H1 (cell line): Measurements from ENCODE around the gene YIF1A. TPM values are rescaled to one million over a fixed set of nuclear protein-coding genes. Genes with fewer than 3 reads are reported as not detected.

Source experiments
- CTCF ChIA-PET: fragments of 300-600 bp; sonication (Branson Sonifier 250); formaldehyde crosslinking; loops from one replicate; lab custom pipeline; 2021; ENCODE audit not compliant: partially characterized antibody; lab: Charles Lee
- POLR2A ChIA-PET: fragments of 300-600 bp; sonication (Branson Sonifier 250); formaldehyde crosslinking; loops from one replicate; lab custom pipeline; 2021; ENCODE audit warnings: inconsistent platforms; ENCODE audit not compliant: partially characterized antibody; lab: Charles Lee
- DNase-seq, 2 experiments: peaks; one replicate each; pipeline versions ENCODE4 v3.0.0 to v3.0.0-alpha.2; 2010 to 2022; ENCODE audit warnings: low spot score in 2 of 2, low read depth in 1 of 2, mixed read lengths in 1 of 2
- FAIRE-seq: peaks from 2 replicates; lab custom pipeline; 2011; peaks lifted over from hg19 to GRCh38; lab: Jason Lieb, UNC
- H2AFZ ChIP-seq: 2 replicates; pipeline ENCODE4 v1.8.1; 2012; ENCODE audit warnings: low read length, inconsistent platforms
- H2AK5ac ChIP-seq: 2 replicates; pipeline ENCODE4 v1.6.1; 2013; ENCODE audit warnings: low read depth, low read length
- H2BK120ac ChIP-seq: replicated peaks from 2 replicates; pipeline ENCODE3; 2013; ENCODE audit warnings: low read depth, low read length, inconsistent platforms
- H2BK12ac ChIP-seq: 2 replicates; pipeline ENCODE4 v1.6.1; 2013; ENCODE audit warnings: low read depth, low read length
- H2BK15ac ChIP-seq: 2 replicates; pipeline ENCODE4 v1.6.1; 2013; ENCODE audit warnings: low read length
- H2BK20ac ChIP-seq: 2 replicates; pipeline ENCODE4 v1.6.1; 2013; ENCODE audit warnings: low read length
- H2BK5ac ChIP-seq: 2 replicates; pipeline ENCODE4 v1.6.1; 2013; ENCODE audit warnings: low read depth, low read length
- H3K14ac ChIP-seq: 2 replicates; pipeline ENCODE4 v1.6.1; 2013; ENCODE audit warnings: inconsistent platforms; ENCODE audit not compliant: insufficient read length
- H3K18ac ChIP-seq: 2 replicates; pipeline ENCODE4 v1.6.1; 2013; ENCODE audit warnings: low read length; ENCODE audit errors: extremely low read depth
- H3K23ac ChIP-seq: 2 replicates; pipeline ENCODE4 v1.6.1; 2013; ENCODE audit warnings: inconsistent platforms; ENCODE audit not compliant: insufficient read length
- H3K23me2 ChIP-seq: 2 replicates; pipeline ENCODE4 v1.6.1; 2013; ENCODE audit warnings: low read depth, low read length
- H3K27ac ChIP-seq: 2 replicates; pipeline ENCODE4 v1.6.1; 2011; ENCODE audit warnings: low read depth, low read length, inconsistent platforms
- H3K27me3 ChIP-seq, 4 experiments: replicated peaks in 1 of 4; 1 replicate in 1 of 4; 2 replicates in 3 of 4; pipeline versions ENCODE4 v1.6.1 to v1.8.1; 2011 to 2013; ENCODE audit warnings: low read length in 3 of 4, mild to moderate bottlenecking in 3 of 4, inconsistent platforms in 2 of 4, mixed read lengths in 2 of 4, moderate library complexity in 1 of 4; ENCODE audit not compliant: control insufficient read depth in 3 of 4, insufficient read depth in 3 of 4; ENCODE audit errors: extremely low read depth in 1 of 4
- H3K36me3 ChIP-seq, 4 experiments: 2 replicates each; pipeline versions ENCODE4 v1.6.1 to v1.8.1; 2011 to 2013; ENCODE audit warnings: mild to moderate bottlenecking in 4 of 4, low read length in 3 of 4, moderate library complexity in 2 of 4, control low read depth in 1 of 4, inconsistent platforms in 1 of 4; ENCODE audit not compliant: insufficient read depth in 4 of 4, control insufficient read depth in 2 of 4
- H3K4ac ChIP-seq: replicated peaks from 2 replicates; pipeline ENCODE3; 2013; ENCODE audit warnings: low read length, low read depth, mixed read lengths, inconsistent platforms; ENCODE audit not compliant: insufficient read length
- H3K4me1 ChIP-seq, 4 experiments: replicated peaks in 1 of 4; 1 replicate in 1 of 4; 2 replicates in 3 of 4; pipeline versions ENCODE4 v1.6.1 to v1.8.1; 2011 to 2013; ENCODE audit warnings: low read length in 3 of 4, inconsistent platforms in 2 of 4, mixed read lengths in 1 of 4; ENCODE audit not compliant: insufficient read depth in 4 of 4, control insufficient read depth in 3 of 4
- H3K4me2 ChIP-seq, 2 experiments: 2 replicates each; pipeline versions ENCODE4 v1.6.1 to v1.8.1; 2011 to 2013; ENCODE audit warnings: low read depth in 2 of 2, low read length in 2 of 2, control low read depth in 1 of 2, inconsistent platforms in 1 of 2, mild to moderate bottlenecking in 1 of 2; ENCODE audit not compliant: insufficient read depth in 1 of 2
- H3K4me3 ChIP-seq, 4 experiments: fragments of 200-600, 300-600 bp in 1 of 4; sonication (generic), shearing (Covaris generic), sonication (Bioruptor Twin) in 1 of 4; 2 replicates each; pipeline versions ENCODE4 v1.5.1 to v1.8.1; 2011 to 2016; ENCODE audit warnings: low read length in 4 of 4, low read depth in 3 of 4, control low read depth in 2 of 4, inconsistent platforms in 2 of 4, mild to moderate bottlenecking in 2 of 4, mixed read lengths in 1 of 4, moderate library complexity in 1 of 4; ENCODE audit not compliant: insufficient read depth in 2 of 4; ENCODE audit errors: extremely low read depth in 1 of 4
- H3K56ac ChIP-seq: replicated peaks from 2 replicates; pipeline ENCODE3; 2013; ENCODE audit warnings: low read depth, mild to moderate bottlenecking, mixed read lengths, low read length, inconsistent platforms; ENCODE audit not compliant: insufficient read length
- H3K79me1 ChIP-seq: 2 replicates; pipeline ENCODE4 v1.6.1; 2013; ENCODE audit warnings: low read depth, low read length, control low read depth
- H3K79me2 ChIP-seq, 2 experiments: 2 replicates each; pipeline versions ENCODE4 v1.6.1 to v1.8.1; 2012 to 2013; ENCODE audit warnings: low read length in 2 of 2, mild to moderate bottlenecking in 2 of 2, inconsistent platforms in 1 of 2; ENCODE audit not compliant: insufficient read depth in 2 of 2, control insufficient read depth in 1 of 2
- H3K9ac ChIP-seq, 4 experiments: replicated peaks in 1 of 4; 1 replicate in 1 of 4; 2 replicates in 3 of 4; pipeline versions ENCODE4 v1.6.1 to v1.8.1; 2011 to 2013; ENCODE audit warnings: low read depth in 3 of 4, low read length in 3 of 4, control low read depth in 2 of 4, mild to moderate bottlenecking in 2 of 4, moderate library complexity in 2 of 4, inconsistent platforms in 1 of 4; ENCODE audit errors: extremely low read depth in 1 of 4
- H3K9me3 ChIP-seq, 2 experiments: 2 replicates each; pipeline versions ENCODE4 v1.6.1 to v1.8.1; 2012 to 2013; ENCODE audit warnings: mild to moderate bottlenecking in 2 of 2, moderate library complexity in 2 of 2, control low read depth in 1 of 2, inconsistent platforms in 1 of 2, low read depth in 1 of 2, low read length in 1 of 2, mixed read lengths in 1 of 2; ENCODE audit not compliant: insufficient read depth in 2 of 2
- H4K20me1 ChIP-seq, 2 experiments: replicated peaks in 1 of 2; 2 replicates each; pipeline versions ENCODE3 to v1.8.1; 2011 to 2013; ENCODE audit warnings: inconsistent platforms in 2 of 2, low read length in 2 of 2, mild to moderate bottlenecking in 1 of 2; ENCODE audit not compliant: insufficient read depth in 2 of 2, control insufficient read depth in 1 of 2
- H4K5ac ChIP-seq: 2 replicates; pipeline ENCODE4 v1.6.1; 2013; ENCODE audit warnings: low read length, low read depth, mixed read lengths, inconsistent platforms; ENCODE audit not compliant: insufficient read length
- H4K8ac ChIP-seq: 2 replicates; pipeline ENCODE4 v1.8.0; 2013; ENCODE audit warnings: mild to moderate bottlenecking, moderate library complexity, low read length, inconsistent platforms; ENCODE audit not compliant: insufficient read depth; ENCODE audit errors: extremely low read depth
- H4K91ac ChIP-seq: replicated peaks from 2 replicates; pipeline ENCODE3; 2013; ENCODE audit warnings: low read length, mixed read lengths, inconsistent platforms; ENCODE audit not compliant: insufficient read length
- BRCA1 ChIP-seq: IDR thresholded peaks from 2 replicates; pipeline ENCODE4 v1.6.1; 2012; ENCODE audit warnings: low read depth, low read length, improper control_type of control experiment
- CHD2 ChIP-seq: IDR thresholded peaks from 2 replicates; pipeline ENCODE4 v1.6.1; 2012; ENCODE audit warnings: low read length, improper control_type of control experiment
- EGR1 ChIP-seq: IDR thresholded peaks from 2 replicates; pipeline ENCODE4 v1.6.1; 2011; ENCODE audit warnings: low read depth, low read length, borderline replicate concordance
- EP300 ChIP-seq, 2 experiments: IDR thresholded peaks; 1 replicate in 1 of 2; 2 replicates in 1 of 2; pipeline ENCODE4 v1.6.1; 2011 to 2012; ENCODE audit warnings: low read depth in 2 of 2, low read length in 2 of 2, mild to moderate bottlenecking in 2 of 2, borderline replicate concordance in 1 of 2, inconsistent platforms in 1 of 2, moderate library complexity in 1 of 2
- JUN ChIP-seq: IDR thresholded peaks from 2 replicates; pipeline ENCODE4 v1.6.1; 2011; ENCODE audit warnings: low read depth, mild to moderate bottlenecking, improper control_type of control experiment, low read length
- SIN3A ChIP-seq, 2 experiments: IDR thresholded peaks in 1 of 2; conservative IDR thresholded peaks in 1 of 2; 2 replicates each; pipeline ENCODE4 v1.6.1; 2011 to 2012; ENCODE audit warnings: low read length in 2 of 2, improper control_type of control experiment in 1 of 2, low read depth in 1 of 2, mild to moderate bottlenecking in 1 of 2
- SP4 ChIP-seq: IDR thresholded peaks from 2 replicates; pipeline ENCODE4 v1.6.1; 2012; ENCODE audit warnings: low read length, inconsistent platforms
- WGBS, 2 experiments: shearing (Covaris generic) in 1 of 2; methylation state at CpG; one replicate each; pipeline versions ENCODE4 v1.1.6 to v1.1.7; 2013 to 2015; ENCODE audit warnings: low lambda C conversion rate in 2 of 2, mixed read lengths in 2 of 2, inconsistent platforms in 1 of 2, low coverage in 1 of 2, missing lambda C conversion rate in 1 of 2; ENCODE audit not compliant: insufficient replicate concordance in 2 of 2, insufficient coverage in 1 of 2, insufficient read length in 1 of 2; ENCODE audit errors: extremely low coverage in 1 of 2, missing lambda C conversion rate in 1 of 2; 5-methylcytosine and 5-hydroxymethylcytosine counted together
- polyA plus RNA-seq, 7 experiments: library from polyadenylated mRNA; depleted of rRNA in 3 of 7; stranded (reverse) in 5 of 7; unstranded in 2 of 7; fragments of >200 nt in 5 of 7; fragments of 200-250 nt in 2 of 7; gene quantifications; 1 replicate in 5 of 7; 2 replicates in 1 of 7; 4 replicates in 1 of 7; pipeline versions ENCODE4 v1.2.1 to v1.2.3, GENCODE V29; 2011 to 2013; ENCODE audit warnings: missing spikeins in 2 of 7, mixed read lengths in 2 of 7
- total RNA-seq: library from RNA; stranded (reverse); fragmentation: NEBNext Ultra II Directional; extraction: Animal tissue kit (Norgen Biotek cat#: 25700); gene quantifications from 2 replicates; pipeline ENCODE4 v1.2.1, GENCODE V29; 2021

Gene YIF1A
- total and polyA plus RNA-seq, 2 of the 8 experiments (the other 6 are each of a cell fraction or from before 2014, with no cell fraction given): 70.1 to 178 TPM

DNA sequence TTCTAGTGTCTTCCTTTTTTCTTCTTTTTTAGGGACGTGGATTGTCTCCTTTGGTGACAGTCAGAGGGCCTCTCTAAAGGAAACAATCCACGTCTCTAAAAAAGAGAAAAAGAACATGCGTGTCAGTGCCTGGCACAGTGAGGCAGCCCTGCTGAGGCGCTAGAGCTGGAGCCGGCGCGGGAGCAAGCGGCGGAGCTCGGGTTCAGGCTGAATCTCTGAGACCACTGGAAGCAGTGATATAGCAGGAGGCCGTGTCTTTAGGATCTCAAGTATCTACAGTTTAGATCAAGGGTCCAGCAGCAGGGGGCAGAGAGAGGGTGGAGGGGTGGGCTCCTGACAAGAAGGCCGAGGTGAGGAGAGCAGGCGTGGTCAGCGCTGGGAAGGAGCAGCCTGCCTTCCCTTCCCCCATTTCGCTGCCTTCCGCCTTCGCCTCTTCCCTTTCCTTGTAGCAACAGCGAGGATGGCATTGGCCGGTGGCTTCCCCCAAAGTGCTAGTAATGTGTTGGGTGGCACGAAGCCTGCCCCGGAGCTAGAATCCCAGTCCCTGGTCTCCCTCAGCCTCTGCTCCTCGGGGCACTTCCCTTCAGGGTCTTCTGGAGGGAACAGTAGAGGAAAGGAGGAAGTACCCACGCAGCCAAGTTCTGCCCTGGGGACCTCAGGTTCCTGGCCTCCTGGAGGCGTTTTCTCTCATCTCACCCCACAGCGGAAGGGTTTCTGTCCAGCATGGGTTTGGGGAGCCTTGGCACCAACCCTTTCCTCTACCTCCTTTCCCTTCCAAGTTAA is 48.8 kb downstream of the YIF1A start:
- no peak overlapping the region for H3K14ac ChIP-seq
- no peak overlapping the region for H2BK20ac ChIP-seq
- no peak overlapping the region for H2AK5ac ChIP-seq
- no peak overlapping the region for H3K4me2 ChIP-seq
- no peak overlapping the region for H2BK15ac ChIP-seq
- no peaks in the 10 kb centered on the region for H3K9me3 ChIP-seq
- H3K23ac ChIP-seq: no peak overlapping the region
- H2BK12ac ChIP-seq: no peak overlapping the region
- no peak overlapping the region; a peak in 2 of 7 replicates for H3K9ac ChIP-seq
- no peak for FAIRE-seq
- CTCF ChIA-PET: interaction anchor here (0.6 to 12.4 kb wide), 7 partner anchors 8 to 1403 kb away, joined by 3 to 123 read pairs (median 7); no protein-coding TSS in a partner anchor
- no peak overlapping the region for H3K56ac ChIP-seq
- H3K27ac ChIP-seq: no peak overlapping the region
- no peak overlapping the region for H3K4ac ChIP-seq
- H4K8ac ChIP-seq: no peak overlapping the region
- H4K91ac ChIP-seq: no peak overlapping the region
- H3K4me3 ChIP-seq: no peak overlapping the region
- no peaks in the 10 kb centered on the region for H3K79me2 ChIP-seq
- H4K20me1 ChIP-seq: peaks cover 0 to 4% of the 10 kb centered on the region in 2 experiments
- TF ChIP-seq JUN (no peak), EP300 (IDR thresholded peaks at IDR 0.05; ENCODE audit: borderline replicate concordance in 1 of 2, low read depth in 2 of 2, low read length in 2 of 2) (no peak), CHD2 (no peak), SP4 (no peak), SIN3A (conservative IDR thresholded peaks at IDR 0.05 in 1 of 2, IDR thresholded peaks at IDR 0.05 in 1 of 2; ENCODE audit: low read depth in 1 of 2, low read length in 2 of 2) (no peak), EGR1 (no peak), BRCA1 (no peak)
- no peaks in the 10 kb centered on the region for H3K4me1 ChIP-seq
- no peak overlapping the region for H2BK120ac ChIP-seq
- no peaks in the 10 kb centered on the region for H3K79me1 ChIP-seq
- no peak overlapping the region for H2AFZ ChIP-seq
- peaks cover 0 to 10% (median 2%) of the 10 kb centered on the region in 4 experiments; a peak in 3 of 8 replicates for H3K36me3 ChIP-seq
- WGBS, 2 experiments: 89% methylated on average over 24 of the region's 25 CpGs; no CpG with 5 or more reads in 1 of the 2 experiments
- no peak overlapping the region for H4K5ac ChIP-seq
- no peak overlapping the region for H2BK5ac ChIP-seq
- no peak for DNase-seq
- H3K27me3 ChIP-seq: no peaks in the 10 kb centered on the region
- no peaks in the 10 kb centered on the region for H3K23me2 ChIP-seq
- POLR2A ChIA-PET: interaction anchor here (0.6 to 2.1 kb wide), 4 partner anchors 10 to 23 kb away, joined by 3 to 7 read pairs (median 4); no protein-coding TSS in a partner anchor
- H3K18ac ChIP-seq: no peak overlapping the region
